Panc1 (cell line): ENCODE results near the gene TMEM266. TPM values are rescaled to one million over a fixed set of nuclear protein-coding genes. Genes with fewer than 3 reads are reported as not detected.

ENCODE experiments used
- ATAC-seq: fragments of 200-7000 bp; cut with Tn5 transposase; 2 replicates; pipeline ENCODE4 v1.9.1; 2020; ENCODE audit warnings: mild to moderate bottlenecking, moderate library complexity
- BruUV-seq: library from RNA; stranded (reverse); fragments of 400-500 nt; replicated peaks from 2 replicates; lab custom pipeline; 2021; lab: Mats Ljungman, UMichigan
- CTCF ChIA-PET: fragments of 300-600 bp; sonication (Branson Sonifier 250); formaldehyde crosslinking; loops from one replicate; lab custom pipeline; 2022; ENCODE audit warnings: antibody characterized with exemption; lab: Charles Lee
- POLR2A ChIA-PET: fragments of 300-600 bp; sonication (Branson Sonifier 250); formaldehyde crosslinking; loops from one replicate; lab custom pipeline; 2022; ENCODE audit warnings: antibody characterized with exemption; lab: Charles Lee
- DNase-seq: peaks from one replicate; pipeline ENCODE4 v3.0.0-alpha.2; 2010; ENCODE audit warnings: low read depth, low spot score
- H3K27ac ChIP-seq: 2 replicates; pipeline ENCODE4 v1.5.1; 2011; ENCODE audit warnings: mild to moderate bottlenecking, low read length, inconsistent platforms
- H3K27me3 ChIP-seq: fragments of 200-500 bp; sonication (Bioruptor generic); 2 replicates; pipeline ENCODE4 v1.6.0; 2014; ENCODE audit warnings: low read length, inconsistent platforms; ENCODE audit not compliant: control insufficient read depth, insufficient read depth
- H3K36me3 ChIP-seq: fragments of 200-500 bp; sonication (Bioruptor generic); 2 replicates; pipeline ENCODE4 v1.5.1; 2014; ENCODE audit warnings: inconsistent platforms, mild to moderate bottlenecking, low read length, moderate library complexity; ENCODE audit not compliant: control insufficient read depth, insufficient read depth
- H3K4me1 ChIP-seq: 2 replicates; pipeline ENCODE4 v1.5.1; 2011; ENCODE audit warnings: inconsistent platforms, mild to moderate bottlenecking, low read length, moderate library complexity; ENCODE audit not compliant: control insufficient read depth, insufficient read depth
- H3K4me3 ChIP-seq, 2 experiments: 2 replicates each; pipeline ENCODE4 v1.5.1; 2011 to 2012; ENCODE audit warnings: low read depth in 2 of 2, low read length in 2 of 2, mild to moderate bottlenecking in 2 of 2, inconsistent platforms in 1 of 2, moderate library complexity in 1 of 2
- H3K9me3 ChIP-seq: fragments of 200-500 bp; sonication (Bioruptor generic); 2 replicates; pipeline ENCODE4 v1.5.1; 2014; ENCODE audit warnings: low read depth, mild to moderate bottlenecking, inconsistent platforms, low read length, moderate library complexity; ENCODE audit not compliant: control insufficient read depth, insufficient read depth
- POLR2AphosphoS5 ChIP-seq: IDR thresholded peaks from 2 replicates; pipeline ENCODE4 v1.6.1; 2012; ENCODE audit warnings: mild to moderate bottlenecking, low read depth, low read length, moderate library complexity
- SIN3A ChIP-seq: IDR thresholded peaks from 2 replicates; pipeline ENCODE4 v1.6.1; 2012; ENCODE audit warnings: low read depth, mild to moderate bottlenecking, low read length, moderate library complexity, borderline replicate concordance; ENCODE audit not compliant: insufficient read depth
- TCF7L2 ChIP-seq: IDR thresholded peaks from 2 replicates; pipeline ENCODE4 v1.6.1; 2011; ENCODE audit warnings: mild to moderate bottlenecking, low read depth, low read length, inconsistent platforms
- in situ Hi-C: cut with HindIII; loops from 2 replicates; pipeline ENCODE4 v1.10.0; 2016; ENCODE audit warnings: low sequenced_read_pairs, low pct_unique_long_range_greater_than_20kb
- intact Hi-C: fragments of 100-400 bp; cut with micrococcal nuclease; formaldehyde crosslinking; loops from one replicate; pipeline ENCODE4 v1.10.0; 2022; ENCODE audit not compliant: unreplicated experiment
- total RNA-seq: library from RNA; stranded (reverse); gene quantifications from one replicate; pipeline ENCODE4 v1.2.1, GENCODE V29; 2021; ENCODE audit not compliant: unreplicated experiment
- TF ChIP-seq, protein P1 (sequence below): fragments of 450-650 bp; IDR thresholded peaks from 2 replicates; pipeline ENCODE4 v1.5.1; 2017; ENCODE audit warnings: mild to moderate bottlenecking
- TF ChIP-seq, protein P2 (sequence below), 2 experiments: IDR thresholded peaks; 2 replicates each; pipeline ENCODE4 v1.6.1; 2011 to 2012; ENCODE audit warnings: low read depth in 2 of 2, control low read depth in 1 of 2, low read length in 1 of 2, mild to moderate bottlenecking in 1 of 2, moderate library complexity in 1 of 2; ENCODE audit not compliant: insufficient read depth in 1 of 2

TMEM266 gene
- total RNA-seq, 1 experiment from 2014 or later, result 0.21 TPM

DNA sequence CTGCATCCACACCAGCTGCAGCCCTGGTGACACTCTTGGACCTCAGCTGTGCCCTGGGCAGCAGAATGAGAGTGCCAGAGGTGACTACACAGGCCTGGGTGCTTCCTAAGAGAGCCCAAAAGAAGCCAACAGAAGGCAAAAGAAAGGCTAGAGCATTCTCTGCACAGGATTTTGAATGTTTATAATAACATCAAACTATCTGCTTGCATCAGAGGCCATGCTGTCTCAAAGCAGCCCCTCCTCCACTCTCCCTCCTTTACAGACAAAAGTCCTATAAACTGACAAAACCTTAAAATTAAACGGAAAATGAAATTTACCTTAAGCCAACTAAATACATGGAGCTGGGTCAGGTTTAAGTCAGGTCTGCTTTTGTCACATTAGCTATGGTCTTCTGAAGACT, 155.8 kb downstream of the TMEM266 start:
- no TSS peak for BruUV-seq
- DNase-seq, result no peak
- in situ Hi-C loops (no loop called here), intact Hi-C loops (no loop called here)
- Histone ChIP-seq H3K27me3 (no peaks in the 10 kb centered on the region), H3K36me3 (no peaks in the 10 kb centered on the region), H3K9me3 (peaks cover 3% of the 10 kb centered on the region; the same call in 1 of the 2 replicates), H3K27ac (no peak overlapping the region), H3K4me1 (peaks cover 11% of the 10 kb centered on the region), H3K4me3 (no peak overlapping the region)
- ChIA-PET POLR2A (no interaction called here), CTCF (no interaction called here)
- no peak for TF ChIP-seq TCF7L2
- TF ChIP-seq SIN3A, result no peak
- no peak for TF ChIP-seq POLR2AphosphoS5
- TF ChIP-seq, protein P1, sequence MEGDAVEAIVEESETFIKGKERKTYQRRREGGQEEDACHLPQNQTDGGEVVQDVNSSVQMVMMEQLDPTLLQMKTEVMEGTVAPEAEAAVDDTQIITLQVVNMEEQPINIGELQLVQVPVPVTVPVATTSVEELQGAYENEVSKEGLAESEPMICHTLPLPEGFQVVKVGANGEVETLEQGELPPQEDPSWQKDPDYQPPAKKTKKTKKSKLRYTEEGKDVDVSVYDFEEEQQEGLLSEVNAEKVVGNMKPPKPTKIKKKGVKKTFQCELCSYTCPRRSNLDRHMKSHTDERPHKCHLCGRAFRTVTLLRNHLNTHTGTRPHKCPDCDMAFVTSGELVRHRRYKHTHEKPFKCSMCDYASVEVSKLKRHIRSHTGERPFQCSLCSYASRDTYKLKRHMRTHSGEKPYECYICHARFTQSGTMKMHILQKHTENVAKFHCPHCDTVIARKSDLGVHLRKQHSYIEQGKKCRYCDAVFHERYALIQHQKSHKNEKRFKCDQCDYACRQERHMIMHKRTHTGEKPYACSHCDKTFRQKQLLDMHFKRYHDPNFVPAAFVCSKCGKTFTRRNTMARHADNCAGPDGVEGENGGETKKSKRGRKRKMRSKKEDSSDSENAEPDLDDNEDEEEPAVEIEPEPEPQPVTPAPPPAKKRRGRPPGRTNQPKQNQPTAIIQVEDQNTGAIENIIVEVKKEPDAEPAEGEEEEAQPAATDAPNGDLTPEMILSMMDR, result no peak
- TF ChIP-seq, protein P2, sequence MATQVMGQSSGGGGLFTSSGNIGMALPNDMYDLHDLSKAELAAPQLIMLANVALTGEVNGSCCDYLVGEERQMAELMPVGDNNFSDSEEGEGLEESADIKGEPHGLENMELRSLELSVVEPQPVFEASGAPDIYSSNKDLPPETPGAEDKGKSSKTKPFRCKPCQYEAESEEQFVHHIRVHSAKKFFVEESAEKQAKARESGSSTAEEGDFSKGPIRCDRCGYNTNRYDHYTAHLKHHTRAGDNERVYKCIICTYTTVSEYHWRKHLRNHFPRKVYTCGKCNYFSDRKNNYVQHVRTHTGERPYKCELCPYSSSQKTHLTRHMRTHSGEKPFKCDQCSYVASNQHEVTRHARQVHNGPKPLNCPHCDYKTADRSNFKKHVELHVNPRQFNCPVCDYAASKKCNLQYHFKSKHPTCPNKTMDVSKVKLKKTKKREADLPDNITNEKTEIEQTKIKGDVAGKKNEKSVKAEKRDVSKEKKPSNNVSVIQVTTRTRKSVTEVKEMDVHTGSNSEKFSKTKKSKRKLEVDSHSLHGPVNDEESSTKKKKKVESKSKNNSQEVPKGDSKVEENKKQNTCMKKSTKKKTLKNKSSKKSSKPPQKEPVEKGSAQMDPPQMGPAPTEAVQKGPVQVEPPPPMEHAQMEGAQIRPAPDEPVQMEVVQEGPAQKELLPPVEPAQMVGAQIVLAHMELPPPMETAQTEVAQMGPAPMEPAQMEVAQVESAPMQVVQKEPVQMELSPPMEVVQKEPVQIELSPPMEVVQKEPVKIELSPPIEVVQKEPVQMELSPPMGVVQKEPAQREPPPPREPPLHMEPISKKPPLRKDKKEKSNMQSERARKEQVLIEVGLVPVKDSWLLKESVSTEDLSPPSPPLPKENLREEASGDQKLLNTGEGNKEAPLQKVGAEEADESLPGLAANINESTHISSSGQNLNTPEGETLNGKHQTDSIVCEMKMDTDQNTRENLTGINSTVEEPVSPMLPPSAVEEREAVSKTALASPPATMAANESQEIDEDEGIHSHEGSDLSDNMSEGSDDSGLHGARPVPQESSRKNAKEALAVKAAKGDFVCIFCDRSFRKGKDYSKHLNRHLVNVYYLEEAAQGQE (IDR thresholded peaks at IDR 0.05; ENCODE audit: insufficient read depth in 1 of 2, low read depth in 2 of 2, low read length in 1 of 2), result no peak
- no peak for ATAC-seq

DNA sequence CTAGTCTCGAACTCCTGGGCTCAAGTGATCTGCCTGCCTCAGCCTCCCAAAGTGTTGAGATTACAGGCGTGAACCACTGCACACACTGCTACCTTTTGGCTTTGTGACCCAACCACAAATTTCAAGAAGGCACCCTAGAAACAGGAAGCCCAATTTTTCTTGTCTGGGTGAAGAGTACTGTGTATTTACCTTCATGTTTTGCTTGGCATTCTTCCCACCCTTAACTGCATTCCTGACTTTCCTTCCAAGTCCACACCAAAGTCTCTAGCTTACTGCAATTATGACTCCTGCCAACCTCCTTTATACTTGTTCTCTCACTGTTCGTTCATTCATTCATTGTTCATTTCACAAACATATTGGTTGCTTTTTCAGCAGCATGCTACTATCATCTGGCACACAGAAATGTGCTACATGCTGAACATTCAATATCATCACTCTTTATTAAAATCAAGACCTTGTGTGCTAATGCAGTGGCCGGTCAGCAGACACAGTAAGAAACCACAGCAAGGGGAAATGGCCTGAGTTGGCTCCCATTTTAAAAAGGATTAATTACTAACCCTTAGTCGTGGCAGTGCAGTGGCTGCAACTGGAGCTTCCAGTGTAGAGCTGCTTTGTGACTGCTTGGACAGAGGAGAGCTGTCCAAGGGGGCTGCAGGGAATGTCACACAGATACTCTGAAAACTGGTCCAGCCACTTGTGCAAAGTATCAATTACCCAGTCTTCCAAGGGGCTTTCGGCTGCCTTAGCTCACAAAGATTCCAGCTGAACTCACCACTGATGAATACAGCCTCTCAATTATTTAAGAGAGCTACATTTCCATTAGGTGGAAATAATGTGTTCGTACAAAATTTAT, 157.5 kb downstream of the TMEM266 start:
- Histone ChIP-seq H3K4me1 (peaks cover 11% of the 10 kb centered on the region), H3K9me3 (peaks cover 6% of the 10 kb centered on the region; the same call in 1 of the 2 replicates), H3K27ac (no peak overlapping the region), H3K27me3 (no peaks in the 10 kb centered on the region), H3K36me3 (no peaks in the 10 kb centered on the region), H3K4me3 (no peak overlapping the region)
- TF ChIP-seq, protein P1, result no peak
- TF ChIP-seq TCF7L2, result 0 out of 2 replicates have a peak, but pooled peaks have one; percentile 47
- TF ChIP-seq POLR2AphosphoS5, result no peak
- no peak for DNase-seq
- peak; percentile 68; the same call in 1 of the 2 replicates for ATAC-seq
- CTCF ChIA-PET, result interaction anchor here (0.6 kb wide), 1 partner anchor 46 kb away, joined by 3 read pairs; no protein-coding TSS in a partner anchor
- POLR2A ChIA-PET, result interaction anchor here (0.7 kb wide), 1 partner anchor 765 kb away, joined by 3 read pairs; the partner anchor contains the start of gene SIN3A
- intact Hi-C loops (no loop called here), in situ Hi-C loops (no loop called here)
- BruUV-seq, result no TSS peak
